ENCODE measurements around the gene CLCNKA.

DNA sequence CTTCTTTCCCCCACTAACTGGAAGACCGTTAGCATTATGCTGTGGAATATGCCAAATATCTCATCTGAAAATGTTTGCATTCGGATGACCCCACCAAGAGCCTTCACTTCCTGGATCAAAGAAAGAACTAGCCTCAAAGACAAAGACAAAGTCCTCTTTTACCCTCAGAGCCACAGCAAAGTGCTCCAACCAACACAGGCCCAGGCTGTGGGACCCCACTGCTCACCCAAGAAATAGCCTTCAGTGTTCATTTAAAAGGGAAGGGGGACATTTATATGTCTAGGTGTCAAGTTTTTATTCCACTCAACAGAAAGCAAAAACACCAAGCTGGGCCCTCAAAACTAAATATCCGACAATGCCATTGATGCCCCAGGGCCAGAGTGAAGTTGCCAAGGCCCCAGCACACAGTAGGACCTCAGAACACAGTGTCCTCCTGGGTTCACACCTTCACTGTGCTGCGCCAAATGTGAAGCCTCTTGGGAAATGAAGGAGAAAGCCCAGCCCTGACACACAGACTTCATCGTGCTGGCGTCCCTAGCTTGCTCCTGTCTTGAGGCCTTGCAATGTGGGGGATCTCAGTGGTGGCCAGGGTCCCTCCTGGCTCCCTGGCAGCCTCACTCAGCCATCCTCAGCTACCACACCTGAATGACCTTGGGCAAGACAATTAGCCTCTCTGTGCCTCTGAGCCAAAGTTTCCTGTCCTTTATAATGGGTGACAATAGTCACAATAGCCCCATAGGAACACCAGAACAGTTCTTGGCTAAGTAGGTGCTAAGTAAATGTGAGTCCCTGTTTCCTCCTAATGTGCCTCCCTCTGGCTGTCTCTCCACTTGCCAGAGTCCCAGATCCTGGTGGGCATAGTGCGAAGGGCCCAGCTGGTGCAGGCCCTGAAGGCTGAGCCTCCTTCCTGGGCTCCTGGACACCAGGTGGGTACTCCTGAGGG lies 33.0 kb downstream of the CLCNKA start:
- TF ChIP-seq CTCF (IDR thresholded peaks at IDR 0.05; ENCODE audit: poor library complexity) (no peak), EZH2phosphoT487 (IDR thresholded peaks at IDR 0.05; ENCODE audit: low read depth, severe bottlenecking, unreplicated experiment) (no peak), EZH2 (IDR thresholded peaks at IDR 0.05; ENCODE audit: borderline replicate concordance) (no peak)
